Embryonic facial prominence (tissue), 1 donor: ENCODE measurements around the gene PPM1H.
"Not testable (repeated sequence)": the region's sequence is repeated elsewhere in the genome, so short reads cannot be mapped to it uniquely, and the experiment has no call there.

Source experiments
- DNase-seq: peaks from one replicate; pipeline ENCODE4 v3.0.0-alpha.2; 2016; ENCODE audit errors: extremely low spot score

The PPM1H gene

GRCh38 chr12:62732861-62733427, 202.0 kb downstream of the PPM1H start:
- DNase-seq = no peak

GRCh38 chr12:62731055-62731820, 203.7 kb downstream of the PPM1H start:
- DNase-seq = no peak

GRCh38 chr12:62730649-62731048, 204.3 kb downstream of the PPM1H start:
- peak; percentile 18 for DNase-seq

GRCh38 chr12:62729579-62730544, 205.1 kb downstream of the PPM1H start:
- not testable (repeated sequence) for DNase-seq

- DNase-seq = no peak
Measured at GRCh38 chr12:62728741-62729140, 206.2 kb downstream of the PPM1H start.

- DNase-seq = no peak
Measured at GRCh38 chr12:62726471-62726980, 208.4 kb downstream of the PPM1H start.

GRCh38 chr12:62725781-62726180, 209.2 kb downstream of the PPM1H start:
- DNase-seq = no peak

- no peak for DNase-seq
Measured at GRCh38 chr12:62724947-62725451, 210.0 kb downstream of the PPM1H start.

GRCh38 chr12:62724285-62724684, 210.7 kb downstream of the PPM1H start:
- DNase-seq = no peak

GRCh38 chr12:62722971-62723680, 211.8 kb downstream of the PPM1H start:
- DNase-seq = no peak

- DNase-seq = no peak
Measured at GRCh38 chr12:62720661-62721330, 214.2 kb downstream of the PPM1H start.

- DNase-seq = no peak
Measured at GRCh38 chr12:62720025-62720424, 214.9 kb downstream of the PPM1H start.

GRCh38 chr12:62718762-62719426, 216.1 kb downstream of the PPM1H start:
- DNase-seq = no peak

GRCh38 chr12:62717643-62718042, 217.3 kb downstream of the PPM1H start:
- no peak for DNase-seq

GRCh38 chr12:62716866-62717525, 218.0 kb downstream of the PPM1H start:
- no peak for DNase-seq

GRCh38 chr12:62716037-62716436, 218.9 kb downstream of the PPM1H start:
- no peak for DNase-seq

GRCh38 chr12:62714774-62715721, 219.9 kb downstream of the PPM1H start:
- DNase-seq = no peak

GRCh38 chr12:62714181-62714773, 220.7 kb downstream of the PPM1H start:
- DNase-seq = no peak
